OCI-LY1 (cell line): ENCODE data around the gene CLPX.
A peak's percentile ranks its signal among the peaks of the same experiment; 100 is the strongest.

Experiments used
- H2AFZ ChIP-seq: fragments of 200-600 bp; sonication (generic), shearing (Covaris generic); 2 replicates; pipeline ENCODE4 v1.6.0; 2014; ENCODE audit warnings: antibody characterized with exemption, mild to moderate bottlenecking, low read length
- H3F3A ChIP-seq: fragments of 200-600 bp; sonication (generic), shearing (Covaris generic); 2 replicates; pipeline ENCODE4 v1.6.0; 2014; ENCODE audit warnings: mild to moderate bottlenecking, antibody characterized with exemption, low read length, moderate library complexity; ENCODE audit not compliant: insufficient read depth
- H3K27ac ChIP-seq: fragments of 200-600 bp; sonication (generic); 2 replicates; pipeline ENCODE4 v1.5.1; 2014; ENCODE audit warnings: low read length, mixed run types, mild to moderate bottlenecking, low read depth; ENCODE audit not compliant: poor library complexity, severe bottlenecking
- H3K27me3 ChIP-seq: fragments of 200-600 bp; sonication (generic); 2 replicates; pipeline ENCODE4 v1.6.0; 2014; ENCODE audit warnings: antibody characterized with exemption, mild to moderate bottlenecking, low read length, moderate library complexity; ENCODE audit not compliant: insufficient read depth
- H3K36me3 ChIP-seq: fragments of 200-600 bp; sonication (generic); 2 replicates; pipeline ENCODE4 v1.6.1; 2014; ENCODE audit warnings: mild to moderate bottlenecking, antibody characterized with exemption, low read length, moderate library complexity, mixed read lengths; ENCODE audit not compliant: insufficient read depth
- H3K4me1 ChIP-seq: fragments of 200-600 bp; sonication (generic); 2 replicates; pipeline ENCODE4 v1.5.1; 2014; ENCODE audit warnings: mild to moderate bottlenecking, low read length, moderate library complexity; ENCODE audit not compliant: insufficient read depth, severe bottlenecking
- H3K4me2 ChIP-seq: fragments of 200-600 bp; sonication (generic), shearing (Covaris generic); 2 replicates; pipeline ENCODE4 v1.6.1; 2014; ENCODE audit warnings: low read length
- H3K4me3 ChIP-seq: fragments of 200-600 bp; sonication (generic); 2 replicates; pipeline ENCODE4 v1.5.1; 2014; ENCODE audit warnings: low read length, low read depth, mild to moderate bottlenecking, mixed read lengths; ENCODE audit not compliant: poor library complexity, severe bottlenecking
- H3K79me2 ChIP-seq: fragments of 200-600 bp; shearing (Covaris generic); 2 replicates; pipeline ENCODE4 v1.6.1; 2016; ENCODE audit warnings: mixed run types, low read length, mixed read lengths; ENCODE audit not compliant: insufficient read depth
- H3K9ac ChIP-seq: fragments of 200-600 bp; sonication (generic), shearing (Covaris generic); 2 replicates; pipeline ENCODE4 v1.6.1; 2014; ENCODE audit warnings: mild to moderate bottlenecking, low read length, mixed read lengths
- H3K9me2 ChIP-seq: fragments of 200-600 bp; sonication (generic), shearing (Covaris generic); 2 replicates; pipeline ENCODE4 v1.6.1; 2014; ENCODE audit warnings: low read depth, mild to moderate bottlenecking, low read length, mixed read lengths
- H3K9me3 ChIP-seq: fragments of 200-600 bp; shearing (Covaris generic); 2 replicates; pipeline ENCODE4 v1.6.1; 2014; ENCODE audit warnings: low read length, mixed read lengths
- H4K20me1 ChIP-seq: fragments of 200-600 bp; sonication (generic), shearing (Covaris generic); 2 replicates; pipeline ENCODE4 v1.6.0; 2016; ENCODE audit warnings: mild to moderate bottlenecking, low read length; ENCODE audit not compliant: insufficient read depth
- CTCF ChIP-seq: fragments of 200-600 bp; sonication (generic), shearing (Covaris generic); IDR thresholded peaks from 2 replicates; pipeline ENCODE4 v1.5.1; 2017; ENCODE audit warnings: mild to moderate bottlenecking, antibody characterized with exemption, low read length, moderate library complexity, mixed read lengths
- EZH2 ChIP-seq: fragments of 200-600 bp; sonication (generic), shearing (Covaris generic); IDR thresholded peaks from 2 replicates; pipeline ENCODE4 v1.8.0; 2017; ENCODE audit warnings: borderline replicate concordance, mixed run types, mild to moderate bottlenecking, antibody characterized with exemption, low read length, moderate library complexity, mixed read lengths

Gene CLPX

GRCh38 chr15:65133548-65134200, 51.5 kb downstream of the CLPX start, which contains the start of gene PDCD7:
PDCD7 (minus strand) TSS chr15:65133808; CDS start chr15:65133781, 27 bp downstream.
- Histone ChIP-seq H3K36me3 (peaks cover 18% of the 10 kb centered on the region; the same call in 1 of the 2 replicates), H3K4me1 (peaks cover 22% of the 10 kb centered on the region), H3K9me2 (no peaks in the 10 kb centered on the region), H3K9ac (peak within 1 kb of the TSS; percentile 75), H3K27ac (peak within 1 kb of the TSS; percentile 44), H3K79me2 (peaks cover 8% of the 10 kb centered on the region), H3K4me3 (peak within 1 kb of the TSS; percentile 77), H3K9me3 (no peaks in the 10 kb centered on the region), H3K4me2 (peak within 1 kb of the TSS; percentile 89), H3K27me3 (no peaks in the 10 kb centered on the region), H4K20me1 (no peaks in the 10 kb centered on the region), H2AFZ (peak within 1 kb of the TSS; percentile 68; the same call in 1 of the 2 replicates), H3F3A (no peaks in the 10 kb centered on the region)
- no peak for TF ChIP-seq CTCF
- no peak for TF ChIP-seq EZH2

DNA sequence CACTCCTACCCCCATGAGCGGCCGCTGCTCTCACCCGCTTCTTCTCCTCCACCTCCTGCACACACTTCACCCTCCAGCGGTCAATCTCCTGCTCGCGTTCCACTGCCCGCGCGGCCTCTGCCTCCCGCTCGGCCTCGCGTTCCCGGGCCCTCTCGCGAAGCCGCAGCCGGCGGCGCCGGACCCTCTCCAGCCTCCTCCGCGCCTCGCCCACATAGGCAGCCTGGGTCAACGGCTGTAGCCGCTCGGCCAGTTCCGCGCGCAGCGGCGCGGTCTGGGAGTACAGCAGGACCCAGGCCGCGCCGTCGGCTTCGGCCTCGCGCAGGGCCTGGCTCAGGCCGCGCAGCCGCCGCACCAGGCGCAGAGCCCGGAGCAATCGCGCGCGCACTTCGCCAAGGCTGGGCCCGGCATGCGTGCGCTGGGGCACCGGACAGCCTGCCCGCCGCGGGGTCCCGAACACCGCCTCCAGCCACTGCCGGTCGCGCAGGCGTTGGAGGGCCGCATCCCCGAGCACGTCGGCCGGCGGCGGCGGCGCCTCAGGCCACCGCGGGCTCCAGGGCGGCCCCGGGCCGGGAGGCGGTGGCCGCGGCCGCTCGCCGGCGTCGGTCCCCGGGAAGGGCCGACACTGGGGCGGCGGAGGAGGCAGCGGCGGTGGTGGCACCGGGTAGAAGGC, 52.1 kb downstream of the CLPX start:
- peaks cover 22% of the 10 kb centered on the region for H3K4me1 ChIP-seq
- TF ChIP-seq CTCF (no peak), EZH2 (no peak)
- H3K36me3 ChIP-seq = peaks cover 25% of the 10 kb centered on the region
- peak overlapping the region; percentile 75 for H3K9ac ChIP-seq
- H3K79me2 ChIP-seq = peaks cover 8% of the 10 kb centered on the region
- H3K9me2 ChIP-seq = no peaks in the 10 kb centered on the region
- no peak overlapping the region for H2AFZ ChIP-seq
- no peaks in the 10 kb centered on the region for H3K27me3 ChIP-seq
- H4K20me1 ChIP-seq = no peaks in the 10 kb centered on the region
- H3K4me3 ChIP-seq = peak overlapping the region; percentile 77
- peak overlapping the region; percentile 89 for H3K4me2 ChIP-seq
- no peaks in the 10 kb centered on the region for H3F3A ChIP-seq
- peak overlapping the region; percentile 44 for H3K27ac ChIP-seq
- no peaks in the 10 kb centered on the region for H3K9me3 ChIP-seq

- Histone ChIP-seq H2AFZ (no peak overlapping the region), H3K27ac (no peak overlapping the region), H4K20me1 (no peaks in the 10 kb centered on the region), H3K27me3 (no peaks in the 10 kb centered on the region), H3K79me2 (peaks cover 8% of the 10 kb centered on the region), H3K4me2 (no peak overlapping the region), H3K36me3 (peaks cover 44% of the 10 kb centered on the region), H3K9me3 (no peaks in the 10 kb centered on the region), H3F3A (no peaks in the 10 kb centered on the region), H3K9me2 (no peaks in the 10 kb centered on the region), H3K4me3 (no peak overlapping the region), H3K4me1 (peaks cover 22% of the 10 kb centered on the region), H3K9ac (no peak overlapping the region)
- TF ChIP-seq CTCF (no peak), EZH2 (no peak)
Observed at GRCh38 chr15:65130941-65131340, 54.2 kb downstream of the CLPX start.
